ENCODE results near the gene ABLIM1. TPM values are rescaled to one million over a fixed set of nuclear protein-coding genes. Genes with fewer than 3 reads are reported as not detected.
A peak's percentile ranks its signal among the peaks of the same experiment; 100 is the strongest.

Gene ABLIM1
- total and polyA plus RNA-seq, 4 experiments from 2014 or later: 129 to 202 (median 188) TPM

DNA sequence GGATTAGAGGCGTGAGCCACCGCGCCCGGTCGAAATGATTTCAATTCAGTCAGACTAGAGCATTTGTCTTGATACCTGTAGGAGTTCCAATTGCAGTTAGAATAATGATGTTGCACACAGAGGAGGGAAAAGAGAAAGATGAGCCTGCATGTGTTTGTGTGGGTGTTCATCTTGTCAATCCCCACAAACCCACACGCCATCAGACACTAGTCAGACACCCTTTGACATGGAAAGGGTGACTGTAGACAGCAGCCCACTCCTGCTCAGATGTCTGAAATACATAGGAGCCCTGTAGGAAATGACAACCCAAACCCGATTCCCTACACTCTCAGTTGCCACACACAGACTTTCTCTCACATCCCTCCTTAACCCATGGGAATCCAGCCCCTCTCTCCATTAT lies 92.0 kb downstream of the ABLIM1 start:
- H3K4me1 ChIP-seq (ENCODE audit: insufficient read depth, low read length): no peaks in the 10 kb centered on the region
- POLR2A ChIA-PET (ENCODE audit: partially characterized antibody): no interaction called here
- CTCF ChIA-PET (ENCODE audit: partially characterized antibody): interaction anchor here (1.0 kb wide), 1 partner anchor 17 kb away, joined by 3 read pairs; no protein-coding TSS in a partner anchor

DNA sequence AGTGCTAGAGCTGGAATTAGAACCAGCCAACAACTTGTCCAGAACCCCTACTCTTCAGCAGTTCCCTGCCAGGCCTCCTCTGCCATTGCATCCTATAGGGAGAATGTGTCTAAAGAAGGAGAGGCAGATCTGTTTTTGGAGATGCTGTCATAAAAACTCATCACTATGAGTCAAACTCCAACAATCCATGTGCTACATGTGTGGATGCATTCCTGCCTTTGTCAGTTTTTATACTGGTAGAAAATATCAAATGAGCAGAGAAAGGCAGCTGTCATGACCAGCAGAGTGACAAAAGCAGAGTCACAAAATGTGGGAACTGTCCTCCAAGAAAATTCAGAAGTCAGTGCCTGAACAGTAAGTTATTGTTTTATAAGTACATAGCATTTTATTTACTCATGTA lies 93.0 kb downstream of the ABLIM1 start:
- H3K9me3 Mint-ChIP-seq: no peaks in the 10 kb centered on the region
- no peaks in the 10 kb centered on the region for H3K4me1 Mint-ChIP-seq
- CTCF ChIA-PET (ENCODE audit: partially characterized antibody): interaction anchor here (1.6 kb wide), 1 partner anchor 11 kb away, joined by 3 read pairs; no protein-coding TSS in a partner anchor
- Histone ChIP-seq H3K36me3 (ENCODE audit: insufficient read depth, low read length) (no peaks in the 10 kb centered on the region), H3K9me3 (ENCODE audit: control insufficient read depth in 1 of 2, low read length in 2 of 2) (no peaks in the 10 kb centered on the region), H3K4me1 (ENCODE audit: insufficient read depth, low read length) (no peaks in the 10 kb centered on the region), H3K27me3 (ENCODE audit: insufficient read depth, low read length) (no peaks in the 10 kb centered on the region), H3K27ac (ENCODE audit: low read depth, low read length) (no peak overlapping the region), H3K4me3 (ENCODE audit: low read length in 2 of 2) (no peak overlapping the region)
- H3K27ac Mint-ChIP-seq: peak overlapping the region in 1 of 7 donors; percentile 55
- H3K27me3 Mint-ChIP-seq: no peaks in the 10 kb centered on the region
- POLR2A ChIA-PET (ENCODE audit: partially characterized antibody): no interaction called here
- DNase-seq: no peak
- H3K36me3 Mint-ChIP-seq: no peaks in the 10 kb centered on the region
- intact Hi-C loops (cut with micrococcal nuclease): no loop called here
- no peak overlapping the region for H3K4me3 Mint-ChIP-seq

More for the DNA sequence above, 92.0 kb downstream of the ABLIM1 start:
- Histone ChIP-seq H3K4me3 (ENCODE audit: low read length in 2 of 2) (no peak overlapping the region), H3K27me3 (ENCODE audit: insufficient read depth, low read length) (no peaks in the 10 kb centered on the region), H3K9me3 (ENCODE audit: control insufficient read depth in 1 of 2, low read length in 2 of 2) (no peaks in the 10 kb centered on the region), H3K27ac (ENCODE audit: low read depth, low read length) (no peak overlapping the region), H3K36me3 (ENCODE audit: insufficient read depth, low read length) (no peaks in the 10 kb centered on the region)
- no peak overlapping the region for H3K27ac Mint-ChIP-seq
- no peaks in the 10 kb centered on the region for H3K9me3 Mint-ChIP-seq
- no peak for DNase-seq
- H3K4me1 Mint-ChIP-seq: no peaks in the 10 kb centered on the region
- intact Hi-C loops (cut with micrococcal nuclease): no loop called here
- no peak overlapping the region for H3K4me3 Mint-ChIP-seq
- no peaks in the 10 kb centered on the region for H3K27me3 Mint-ChIP-seq
- no peaks in the 10 kb centered on the region for H3K36me3 Mint-ChIP-seq

DNA sequence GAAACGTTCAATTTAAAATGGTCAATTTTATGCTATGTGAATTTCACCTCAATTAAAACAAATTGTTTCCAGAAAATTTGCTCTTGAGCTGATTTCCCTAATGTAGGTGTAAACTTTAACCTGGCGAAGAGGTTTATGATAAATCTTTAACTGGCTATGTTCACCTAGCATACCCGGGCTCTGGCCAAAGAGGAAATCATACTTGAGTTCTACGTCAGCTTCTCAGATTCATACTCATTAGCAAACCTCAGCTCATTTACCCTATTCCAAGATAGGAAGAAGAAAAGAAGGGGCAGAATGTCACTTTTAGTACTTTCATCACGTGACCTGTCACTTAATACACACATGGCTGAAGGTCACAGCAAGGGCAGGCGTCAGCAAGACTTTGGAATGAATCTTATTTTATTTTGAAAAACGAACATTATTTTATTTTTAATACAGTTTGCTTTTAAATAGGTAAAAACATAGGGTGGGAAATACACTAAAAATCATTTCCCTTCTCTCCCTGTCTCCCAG lies 97.0 kb downstream of the ABLIM1 start:
- intact Hi-C loops (cut with micrococcal nuclease): no loop called here
- peaks cover 0 to 22% (median 9%) of the 10 kb centered on the region in 8 donors for H3K9me3 Mint-ChIP-seq
- DNase-seq: no peak
- Histone ChIP-seq H3K27ac (ENCODE audit: low read depth, low read length) (no peak overlapping the region), H3K4me1 (ENCODE audit: insufficient read depth, low read length) (no peaks in the 10 kb centered on the region), H3K4me3 (ENCODE audit: low read length in 2 of 2) (no peak overlapping the region), H3K36me3 (ENCODE audit: insufficient read depth, low read length) (no peaks in the 10 kb centered on the region), H3K9me3 (ENCODE audit: control insufficient read depth in 1 of 2, low read length in 2 of 2) (no peaks in the 10 kb centered on the region), H3K27me3 (ENCODE audit: insufficient read depth, low read length) (no peaks in the 10 kb centered on the region)
- no peak overlapping the region for H3K4me3 Mint-ChIP-seq
- peaks cover 7 to 8% of the 10 kb centered on the region in 2 donors for H3K36me3 Mint-ChIP-seq
- no peaks in the 10 kb centered on the region for H3K4me1 Mint-ChIP-seq
- CTCF ChIA-PET (ENCODE audit: partially characterized antibody): interaction anchor here (1.4 kb wide), 1 partner anchor 15 kb away, joined by 3 read pairs; no protein-coding TSS in a partner anchor
- POLR2A ChIA-PET (ENCODE audit: partially characterized antibody): interaction anchor here (0.6 kb wide), 1 partner anchor 87 kb away, joined by 5 read pairs; no protein-coding TSS in a partner anchor
- peaks cover 0 to 2% of the 10 kb centered on the region in 2 donors for H3K27me3 Mint-ChIP-seq
- no peak overlapping the region for H3K27ac Mint-ChIP-seq

DNA sequence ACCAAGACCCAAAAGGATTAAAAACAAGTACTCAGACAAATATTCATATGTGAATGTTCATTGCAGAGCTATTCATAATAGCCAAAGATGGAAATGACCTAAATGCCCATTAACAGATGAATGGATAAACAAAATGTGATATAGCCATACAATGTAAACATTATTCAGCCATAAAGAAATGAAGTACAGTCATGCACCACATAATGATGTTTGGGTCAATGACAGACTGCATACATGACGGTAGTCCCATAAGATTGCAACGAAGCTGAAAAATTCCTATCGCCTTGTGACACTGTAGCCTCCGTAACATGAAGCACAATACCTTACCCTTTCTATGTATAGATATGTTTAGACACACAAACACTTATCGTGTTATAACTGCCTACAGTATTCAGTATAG lies 97.9 kb downstream of the ABLIM1 start:
- DNase-seq: no peak
- no peak overlapping the region for H3K27ac ChIP-seq (ENCODE audit: low read depth, low read length)

DNA sequence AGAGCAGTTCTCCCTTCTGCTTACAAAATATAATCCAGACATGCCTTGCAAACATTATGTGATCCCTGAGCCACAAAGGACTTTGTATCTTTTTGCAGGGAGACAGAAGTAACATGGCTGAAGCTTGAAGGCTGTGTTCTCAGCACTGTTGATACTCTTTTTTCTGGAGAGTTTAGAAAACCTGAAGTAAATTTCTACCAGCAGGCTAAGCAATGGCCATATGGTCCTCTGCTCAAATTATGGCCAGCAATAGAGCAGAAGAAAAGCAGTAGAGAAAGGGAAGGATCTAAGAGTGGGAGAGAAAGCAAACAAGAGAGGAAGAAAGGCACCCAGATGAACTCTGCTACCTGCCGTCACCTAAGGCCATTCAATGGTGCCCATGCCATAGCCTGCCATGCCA lies 98.4 kb downstream of the ABLIM1 start:
- CTCF ChIA-PET (ENCODE audit: partially characterized antibody): interaction anchor here (1.2 to 1.4 kb wide), 2 partner anchors 9 to 16 kb away, joined by 3 read pairs; no protein-coding TSS in a partner anchor

More for the DNA sequence above, 97.9 kb downstream of the ABLIM1 start:
- intact Hi-C loops (cut with micrococcal nuclease): no loop called here
- Mint-ChIP-seq H3K9me3 (peaks cover 0 to 22% (median 9%) of the 10 kb centered on the region in 8 donors), H3K4me3 (no peak overlapping the region), H3K36me3 (peaks cover 7 to 8% of the 10 kb centered on the region in 2 donors), H3K27me3 (peaks cover 0 to 2% of the 10 kb centered on the region in 2 donors), H3K4me1 (no peaks in the 10 kb centered on the region), H3K27ac (no peak overlapping the region)
- H3K27me3 ChIP-seq (ENCODE audit: insufficient read depth, low read length): no peaks in the 10 kb centered on the region
- no peaks in the 10 kb centered on the region for H3K4me1 ChIP-seq (ENCODE audit: insufficient read depth, low read length)
- no peak overlapping the region for H3K4me3 ChIP-seq (ENCODE audit: low read length in 2 of 2)
- no peaks in the 10 kb centered on the region for H3K9me3 ChIP-seq (ENCODE audit: control insufficient read depth in 1 of 2, low read length in 2 of 2)
- ChIA-PET CTCF (ENCODE audit: partially characterized antibody) (interaction anchor here (1.2 to 1.4 kb wide), 2 partner anchors 9 to 16 kb away, joined by 3 read pairs; no protein-coding TSS in a partner anchor), POLR2A (ENCODE audit: partially characterized antibody) (no interaction called here)
- H3K36me3 ChIP-seq (ENCODE audit: insufficient read depth, low read length): no peaks in the 10 kb centered on the region

DNA sequence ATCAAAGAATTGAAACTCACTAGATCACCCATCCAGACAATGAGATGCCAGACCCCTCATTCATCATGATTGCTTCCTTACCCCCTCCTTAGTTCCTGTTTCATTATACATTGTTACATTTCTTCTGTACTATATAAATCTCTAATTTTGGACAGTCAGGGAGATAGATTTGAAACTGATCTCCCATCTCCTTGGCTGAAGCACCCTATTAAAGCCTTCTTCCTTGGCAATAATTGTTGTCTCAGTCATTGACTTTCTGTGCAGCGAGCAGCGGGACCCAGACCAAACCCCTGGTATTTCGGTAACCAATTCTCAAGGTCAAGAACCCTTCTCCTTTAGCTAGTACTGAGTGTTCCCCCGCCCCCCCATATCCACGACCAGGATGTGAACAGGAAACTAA lies 100.2 kb downstream of the ABLIM1 start:
- Mint-ChIP-seq H3K4me3 (no peak overlapping the region), H3K4me1 (no peaks in the 10 kb centered on the region), H3K36me3 (peaks cover 7 to 8% of the 10 kb centered on the region in 2 donors), H3K9me3 (peaks cover 0 to 22% (median 9%) of the 10 kb centered on the region in 8 donors), H3K27me3 (peaks cover 0 to 2% of the 10 kb centered on the region in 2 donors), H3K27ac (no peak overlapping the region)
- no peak overlapping the region for H3K27ac ChIP-seq (ENCODE audit: low read depth, low read length)
- ChIA-PET CTCF (ENCODE audit: partially characterized antibody) (interaction anchor here (0.7 kb wide), 1 partner anchor 86 kb away, joined by 3 read pairs; no protein-coding TSS in a partner anchor), POLR2A (ENCODE audit: partially characterized antibody) (no interaction called here)
- no peaks in the 10 kb centered on the region for H3K27me3 ChIP-seq (ENCODE audit: insufficient read depth, low read length)
- H3K9me3 ChIP-seq (ENCODE audit: control insufficient read depth in 1 of 2, low read length in 2 of 2): no peaks in the 10 kb centered on the region
- no peak for DNase-seq
- no peaks in the 10 kb centered on the region for H3K4me1 ChIP-seq (ENCODE audit: insufficient read depth, low read length)
- no peaks in the 10 kb centered on the region for H3K36me3 ChIP-seq (ENCODE audit: insufficient read depth, low read length)
- intact Hi-C loops (cut with micrococcal nuclease): no loop called here
- H3K4me3 ChIP-seq (ENCODE audit: low read length in 2 of 2): no peak overlapping the region

More for the DNA sequence above, 98.4 kb downstream of the ABLIM1 start:
- H3K4me1 ChIP-seq (ENCODE audit: insufficient read depth, low read length): no peaks in the 10 kb centered on the region
- no peaks in the 10 kb centered on the region for H3K36me3 ChIP-seq (ENCODE audit: insufficient read depth, low read length)
- intact Hi-C loops (cut with micrococcal nuclease): no loop called here
- H3K27ac ChIP-seq (ENCODE audit: low read depth, low read length): no peak overlapping the region
- POLR2A ChIA-PET (ENCODE audit: partially characterized antibody): no interaction called here
- Mint-ChIP-seq H3K9me3 (peaks cover 0 to 22% (median 9%) of the 10 kb centered on the region in 8 donors), H3K27me3 (peaks cover 0 to 2% of the 10 kb centered on the region in 2 donors), H3K4me1 (no peaks in the 10 kb centered on the region), H3K27ac (no peak overlapping the region), H3K36me3 (peaks cover 7 to 8% of the 10 kb centered on the region in 2 donors), H3K4me3 (no peak overlapping the region)
- H3K4me3 ChIP-seq (ENCODE audit: low read length in 2 of 2): no peak overlapping the region
- no peaks in the 10 kb centered on the region for H3K27me3 ChIP-seq (ENCODE audit: insufficient read depth, low read length)
- H3K9me3 ChIP-seq (ENCODE audit: control insufficient read depth in 1 of 2, low read length in 2 of 2): no peaks in the 10 kb centered on the region
- no peak for DNase-seq

DNA sequence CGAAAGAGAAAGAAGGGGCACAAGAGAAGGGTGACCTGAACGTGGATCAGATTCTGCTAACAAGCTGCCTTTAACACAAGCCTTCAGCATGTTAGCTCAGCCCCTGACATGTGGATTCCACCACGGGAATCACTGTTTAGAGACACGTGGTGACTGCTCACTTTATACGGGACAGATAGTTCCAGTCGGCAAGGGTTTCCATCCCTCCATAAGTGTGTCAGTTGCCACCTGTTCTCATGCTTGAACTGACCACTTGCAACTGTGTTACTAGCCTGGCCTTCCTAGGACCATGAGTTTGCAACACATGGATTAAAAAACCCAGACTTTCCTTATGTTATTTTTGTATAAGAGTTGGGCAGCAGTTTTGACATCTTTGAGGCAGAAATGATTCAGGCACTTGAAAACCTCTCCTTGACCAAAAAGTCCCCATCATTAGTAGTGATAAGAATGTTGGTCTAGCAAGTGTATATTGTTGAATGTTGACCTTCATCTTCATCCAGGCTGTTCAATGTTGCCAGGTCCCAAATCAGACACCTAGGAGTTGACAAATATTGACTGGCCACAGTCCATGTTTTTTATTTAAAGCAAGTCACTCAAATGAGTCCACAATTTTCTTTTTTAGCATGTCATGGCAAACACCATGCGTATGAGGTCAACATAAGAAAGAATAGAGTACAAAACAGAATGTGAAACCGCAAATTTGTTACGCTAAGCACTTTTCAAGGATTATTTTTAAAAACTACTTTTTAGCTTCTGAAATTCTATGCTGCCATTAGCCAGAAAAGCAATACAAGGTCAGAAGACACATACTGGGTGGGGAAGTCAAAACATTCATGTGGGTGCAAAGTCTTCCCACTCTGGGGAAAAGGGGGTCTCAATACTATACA lies 101.6 kb downstream of the ABLIM1 start:
- Histone ChIP-seq H3K9me3 (ENCODE audit: control insufficient read depth in 1 of 2, low read length in 2 of 2) (no peaks in the 10 kb centered on the region), H3K4me3 (ENCODE audit: low read length in 2 of 2) (no peak overlapping the region), H3K4me1 (ENCODE audit: insufficient read depth, low read length) (no peaks in the 10 kb centered on the region), H3K36me3 (ENCODE audit: insufficient read depth, low read length) (no peaks in the 10 kb centered on the region), H3K27me3 (ENCODE audit: insufficient read depth, low read length) (no peaks in the 10 kb centered on the region), H3K27ac (ENCODE audit: low read depth, low read length) (no peak overlapping the region)
- no peak overlapping the region for H3K27ac Mint-ChIP-seq
- no peaks in the 10 kb centered on the region for H3K4me1 Mint-ChIP-seq
- intact Hi-C loops (cut with micrococcal nuclease): no loop called here
- peaks cover 7 to 8% of the 10 kb centered on the region in 2 donors for H3K36me3 Mint-ChIP-seq
- peaks cover 0 to 22% (median 9%) of the 10 kb centered on the region in 8 donors for H3K9me3 Mint-ChIP-seq
- ChIA-PET POLR2A (ENCODE audit: partially characterized antibody) (no interaction called here), CTCF (ENCODE audit: partially characterized antibody) (interaction anchor here (0.6 to 7.5 kb wide), 4 partner anchors 38 to 324 kb away, joined by 3 to 57 read pairs (median 3); no protein-coding TSS in a partner anchor)
- no peak overlapping the region for H3K4me3 Mint-ChIP-seq
- no peak for DNase-seq
- H3K27me3 Mint-ChIP-seq: peaks cover 0 to 2% of the 10 kb centered on the region in 2 donors

All from CD4-positive, alpha-beta memory T cell (primary cell).